PC-9 (cell line): ENCODE results near the gene LASP1. TPM values are rescaled to one million over a fixed set of nuclear protein-coding genes. Genes with fewer than 3 reads are reported as not detected.

Experiments
- BruUV-seq: library from RNA; stranded (reverse); fragments of 400-500 nt; replicated peaks from 2 replicates; lab custom pipeline; 2021; lab: Mats Ljungman, UMichigan
- CTCF ChIA-PET: fragments of 300-600 bp; sonication (Branson Sonifier 250); formaldehyde crosslinking; loops from one replicate; lab custom pipeline; 2022; ENCODE audit warnings: antibody characterized with exemption; lab: Charles Lee
- POLR2A ChIA-PET: fragments of 300-600 bp; sonication (Branson Sonifier 250); formaldehyde crosslinking; loops from one replicate; lab custom pipeline; 2022; ENCODE audit warnings: antibody characterized with exemption; ENCODE audit not compliant: unreplicated experiment; lab: Charles Lee
- DNase-seq, 2 experiments: peaks; one replicate each; pipeline versions ENCODE4 v3.0.0 to v3.0.0-alpha.2; 2015 to 2022; ENCODE audit warnings: mixed read lengths in 1 of 2
- H2AFZ ChIP-seq: fragments of 200-600 bp; sonication (generic); 2 replicates; pipeline ENCODE4 v1.8.1; 2017; ENCODE audit warnings: antibody characterized with exemption
- H3F3A ChIP-seq: fragments of 200-600 bp; sonication (generic); 2 replicates; pipeline ENCODE4 v1.8.1; 2017; ENCODE audit warnings: antibody characterized with exemption, mild to moderate bottlenecking, low read depth; ENCODE audit not compliant: insufficient read depth
- H3K27ac ChIP-seq: fragments of 200-600 bp; sonication (generic); 2 replicates; pipeline ENCODE4 v1.6.1; 2016; ENCODE audit warnings: mixed run types
- H3K27me3 ChIP-seq: fragments of 200-600 bp; sonication (generic); 2 replicates; pipeline ENCODE4 v1.6.1; 2016; ENCODE audit warnings: low read depth, mixed run types; ENCODE audit not compliant: insufficient read depth
- H3K36me3 ChIP-seq: fragments of 200-600 bp; sonication (generic); 2 replicates; pipeline ENCODE4 v1.6.1; 2016; ENCODE audit warnings: low read depth, mixed run types
- H3K4me1 ChIP-seq: fragments of 200-600 bp; sonication (generic); replicated peaks from 2 replicates; pipeline ENCODE4 v1.6.1; 2016; ENCODE audit warnings: mixed run types; ENCODE audit not compliant: insufficient read depth
- H3K4me2 ChIP-seq: fragments of 200-600 bp; sonication (generic); 2 replicates; pipeline ENCODE4 v1.6.1; 2017; ENCODE audit warnings: mixed run types
- H3K4me3 ChIP-seq: fragments of 200-600 bp; sonication (generic); 2 replicates; pipeline ENCODE4 v1.6.1; 2016; ENCODE audit warnings: mixed run types
- H3K79me2 ChIP-seq: fragments of 200-600 bp; sonication (generic); 2 replicates; pipeline ENCODE4 v1.6.1; 2017; ENCODE audit warnings: low read depth, mixed run types
- H3K9me2 ChIP-seq: fragments of 200-600 bp; sonication (generic); 2 replicates; pipeline ENCODE4 v1.8.1; 2017; ENCODE audit warnings: mild to moderate bottlenecking; ENCODE audit not compliant: insufficient read depth
- H3K9me3 ChIP-seq: fragments of 200-600 bp; sonication (generic); 2 replicates; pipeline ENCODE4 v1.8.1; 2016; ENCODE audit warnings: low read depth; ENCODE audit not compliant: insufficient read depth
- H4K20me1 ChIP-seq: fragments of 200-600 bp; sonication (generic); 2 replicates; pipeline ENCODE4 v1.8.1; 2017; ENCODE audit not compliant: insufficient read depth
- CTCF ChIP-seq: fragments of 200-600 bp; sonication (generic); conservative IDR thresholded peaks from 2 replicates; pipeline ENCODE4 v1.6.1; 2017; ENCODE audit warnings: mixed run types, antibody characterized with exemption, mild to moderate bottlenecking, moderate library complexity
- EZH2 ChIP-seq: fragments of 200-600 bp; sonication (generic); IDR thresholded peaks from 2 replicates; pipeline ENCODE4 v1.8.0; 2017; ENCODE audit warnings: antibody characterized with exemption, low read depth
- intact Hi-C: fragments of 100-400 bp; cut with micrococcal nuclease; formaldehyde crosslinking; loops from one replicate; pipeline ENCODE4 v1.10.0; 2022; ENCODE audit not compliant: unreplicated experiment
- total RNA-seq: library from RNA; stranded (reverse); gene quantifications from 2 replicates; pipeline ENCODE4 v1.2.3, GENCODE V29; 2021

Gene LASP1
- total RNA-seq, 1 experiment from 2014 or later: 309 TPM

- CTCF ChIA-PET: interaction anchor here (0.6 kb wide), 2 partner anchors 256 to 394 kb away, joined by 3 to 4 read pairs; no protein-coding TSS in a partner anchor
- no peak overlapping the region for H3K27ac ChIP-seq
- intact Hi-C loops: no loop called here
Measured at GRCh38 chr17:38906460-38907228, 36.8 kb downstream of the LASP1 start.

GRCh38 chr17:38907930-38908675, 38.2 kb downstream of the LASP1 start:
- intact Hi-C loops: no loop called here
- Histone ChIP-seq H3K9me3 (no peaks in the 10 kb centered on the region), H3K79me2 (peaks cover 79% of the 10 kb centered on the region), H4K20me1 (peaks cover 60% of the 10 kb centered on the region), H3F3A (peaks cover 48% of the 10 kb centered on the region), H3K27ac (no peak overlapping the region), H3K4me3 (no peak overlapping the region), H3K4me1 (0 out of 2 replicates have a peak, but pooled peaks cover under 1% of the 10 kb centered on the region), H3K27me3 (no peaks in the 10 kb centered on the region), H2AFZ (no peak overlapping the region), H3K36me3 (peaks cover 31% of the 10 kb centered on the region), H3K9me2 (no peaks in the 10 kb centered on the region), H3K4me2 (no peak overlapping the region)
- DNase-seq: no peak
- POLR2A ChIA-PET: no interaction called here
- TF ChIP-seq EZH2 (no peak), CTCF (no peak)
- BruUV-seq: no TSS peak
- CTCF ChIA-PET: no interaction called here

More at GRCh38 chr17:38906460-38907228, 36.8 kb downstream of the LASP1 start:
- BruUV-seq: no TSS peak
- Histone ChIP-seq H3K27me3 (no peaks in the 10 kb centered on the region), H3F3A (peaks cover 44% of the 10 kb centered on the region), H3K9me3 (no peaks in the 10 kb centered on the region), H3K9me2 (no peaks in the 10 kb centered on the region), H2AFZ (no peak overlapping the region), H3K4me3 (no peak overlapping the region), H4K20me1 (peaks cover 61% of the 10 kb centered on the region), H3K4me2 (no peak overlapping the region), H3K4me1 (peaks cover 15% of the 10 kb centered on the region), H3K36me3 (peaks cover 31% of the 10 kb centered on the region), H3K79me2 (peaks cover 86% of the 10 kb centered on the region)
- no peak for DNase-seq
- TF ChIP-seq CTCF (no peak), EZH2 (no peak)
- POLR2A ChIA-PET: interaction anchor here (0.7 kb wide), 1 partner anchor 53 kb away, joined by 4 read pairs; no protein-coding TSS in a partner anchor

GRCh38 chr17:38908676-38909181, 38.9 kb downstream of the LASP1 start:
- POLR2A ChIA-PET: no interaction called here
- intact Hi-C loops: no loop called here
- Histone ChIP-seq H4K20me1 (peaks cover 56% of the 10 kb centered on the region), H3K4me3 (no peak overlapping the region), H3K27ac (no peak overlapping the region), H3F3A (peaks cover 44% of the 10 kb centered on the region), H3K9me2 (no peaks in the 10 kb centered on the region), H2AFZ (no peak overlapping the region), H3K27me3 (no peaks in the 10 kb centered on the region), H3K79me2 (peaks cover 76% of the 10 kb centered on the region), H3K4me1 (no peaks in the 10 kb centered on the region), H3K36me3 (peaks cover 30% of the 10 kb centered on the region), H3K4me2 (no peak overlapping the region), H3K9me3 (no peaks in the 10 kb centered on the region)
- BruUV-seq: no TSS peak
- TF ChIP-seq CTCF (no peak), EZH2 (no peak)
- DNase-seq: no peak
- CTCF ChIA-PET: no interaction called here
